GM12873 (cell line): ENCODE data around the gene PDCL2.

Experiments used
- TF ChIP-seq, protein P1 (sequence below): IDR thresholded peaks from 2 replicates; pipeline ENCODE4 v1.5.1; 2012; ENCODE audit warnings: low read depth, mild to moderate bottlenecking, moderate library complexity, low read length, control low read depth; ENCODE audit not compliant: insufficient read depth; ENCODE audit errors: missing control alignments

Gene PDCL2

GRCh38 chr4:55633903-55634302, 41.9 kb upstream of the PDCL2 start:
- TF ChIP-seq, protein P1, sequence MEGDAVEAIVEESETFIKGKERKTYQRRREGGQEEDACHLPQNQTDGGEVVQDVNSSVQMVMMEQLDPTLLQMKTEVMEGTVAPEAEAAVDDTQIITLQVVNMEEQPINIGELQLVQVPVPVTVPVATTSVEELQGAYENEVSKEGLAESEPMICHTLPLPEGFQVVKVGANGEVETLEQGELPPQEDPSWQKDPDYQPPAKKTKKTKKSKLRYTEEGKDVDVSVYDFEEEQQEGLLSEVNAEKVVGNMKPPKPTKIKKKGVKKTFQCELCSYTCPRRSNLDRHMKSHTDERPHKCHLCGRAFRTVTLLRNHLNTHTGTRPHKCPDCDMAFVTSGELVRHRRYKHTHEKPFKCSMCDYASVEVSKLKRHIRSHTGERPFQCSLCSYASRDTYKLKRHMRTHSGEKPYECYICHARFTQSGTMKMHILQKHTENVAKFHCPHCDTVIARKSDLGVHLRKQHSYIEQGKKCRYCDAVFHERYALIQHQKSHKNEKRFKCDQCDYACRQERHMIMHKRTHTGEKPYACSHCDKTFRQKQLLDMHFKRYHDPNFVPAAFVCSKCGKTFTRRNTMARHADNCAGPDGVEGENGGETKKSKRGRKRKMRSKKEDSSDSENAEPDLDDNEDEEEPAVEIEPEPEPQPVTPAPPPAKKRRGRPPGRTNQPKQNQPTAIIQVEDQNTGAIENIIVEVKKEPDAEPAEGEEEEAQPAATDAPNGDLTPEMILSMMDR: no peak

GRCh38 chr4:55625835-55626234, 33.8 kb upstream of the PDCL2 start:
- TF ChIP-seq, protein P1: no peak

DNA sequence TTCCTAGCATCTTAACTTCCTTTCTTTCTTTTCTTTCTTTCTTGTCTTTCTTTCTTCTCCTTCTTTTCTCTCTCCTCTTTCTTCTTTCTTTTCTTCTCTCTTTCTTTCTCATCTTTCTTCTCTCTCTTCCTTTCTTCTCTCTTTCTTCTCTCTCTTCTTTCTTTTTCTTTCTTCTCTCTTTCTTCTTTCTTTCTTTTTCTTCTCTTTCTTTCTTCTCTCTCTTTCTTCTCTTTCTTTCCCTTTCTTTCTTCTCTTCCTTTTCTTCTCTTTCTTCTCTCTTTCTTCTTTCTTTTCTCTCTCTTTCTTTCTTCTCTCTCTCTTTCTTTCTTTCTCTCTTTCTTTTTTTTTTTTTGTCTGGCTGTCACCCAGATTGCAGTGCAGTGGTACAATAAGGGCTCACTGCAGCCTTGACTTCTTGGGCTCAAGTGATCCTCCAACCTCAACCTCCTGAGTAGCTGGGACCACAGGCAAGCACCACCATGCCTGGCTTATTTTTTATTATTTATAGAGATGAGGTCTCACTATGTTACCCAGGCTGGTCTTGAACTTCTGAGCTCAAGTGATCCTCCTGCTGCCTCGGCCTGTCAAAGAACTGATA, 26.6 kb upstream of the PDCL2 start:
- TF ChIP-seq, protein P1: no peak

DNA sequence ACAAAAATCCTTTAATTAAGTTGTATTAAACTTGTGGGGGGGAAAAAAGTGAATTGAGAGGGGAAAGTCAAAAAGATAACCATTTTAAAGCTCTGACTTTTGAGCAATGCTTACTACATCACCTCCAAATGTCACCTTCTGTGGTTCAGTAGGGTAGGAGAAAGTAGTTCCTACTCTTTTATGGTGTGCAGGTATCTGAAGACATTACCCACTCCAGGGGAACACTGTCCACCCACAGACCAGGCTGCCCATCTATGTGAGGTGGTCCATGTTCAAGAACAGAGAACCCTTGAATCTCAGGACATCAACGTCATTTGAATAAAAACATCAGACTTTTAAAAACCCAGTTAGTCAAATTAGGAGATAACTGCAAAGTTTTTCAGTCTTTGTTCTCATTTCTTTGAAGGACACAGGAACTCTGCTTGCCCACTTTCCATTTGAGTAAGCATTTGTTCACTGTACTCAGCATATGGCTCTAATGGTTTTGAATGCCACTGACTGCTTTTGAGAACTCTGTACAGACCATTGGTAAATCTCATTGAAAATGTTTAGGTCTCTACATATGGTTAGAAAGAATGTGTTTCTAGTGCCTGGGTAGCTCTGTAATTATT, 25.6 kb upstream of the PDCL2 start:
- TF ChIP-seq, protein P1: no peak

DNA sequence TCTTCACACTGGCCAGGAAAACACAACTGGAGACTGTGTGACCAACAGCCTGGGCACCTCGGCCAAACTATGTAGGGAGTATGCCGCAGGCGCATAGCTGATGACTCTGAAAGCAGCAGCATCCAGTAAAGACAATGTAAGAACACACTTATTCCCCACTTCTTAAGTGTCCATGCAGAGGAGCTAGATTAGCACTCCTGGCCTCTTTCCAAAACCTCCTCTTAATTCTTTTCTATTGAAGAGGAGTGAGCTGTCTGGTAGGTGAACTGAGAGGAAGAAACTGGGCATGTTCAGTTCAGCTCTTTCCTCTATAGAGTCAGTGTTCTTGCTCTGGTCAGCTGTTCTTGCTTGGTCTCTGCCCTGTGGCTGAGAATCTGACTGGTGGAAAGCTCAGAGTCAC, 23.0 kb upstream of the PDCL2 start:
- TF ChIP-seq, protein P1: no peak

DNA sequence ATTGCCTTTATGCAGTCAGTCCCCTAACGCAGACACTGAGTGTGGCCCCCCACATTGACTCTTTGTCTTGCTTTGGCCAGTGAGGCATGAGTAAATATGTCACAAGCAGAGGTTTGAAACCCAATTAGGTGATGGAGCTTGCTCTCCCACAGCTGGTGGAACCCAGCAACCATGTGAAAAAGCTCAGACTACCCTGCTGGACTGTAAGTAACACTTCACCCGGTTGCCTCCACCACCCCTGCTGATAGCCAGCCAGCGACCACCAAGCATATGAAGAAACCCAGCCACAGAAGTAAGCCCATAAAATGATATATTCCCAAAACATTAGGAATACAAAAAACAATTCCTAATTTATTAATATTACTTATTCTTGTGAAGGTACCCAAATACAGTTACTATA, 21.6 kb upstream of the PDCL2 start:
- TF ChIP-seq, protein P1: no peak

DNA sequence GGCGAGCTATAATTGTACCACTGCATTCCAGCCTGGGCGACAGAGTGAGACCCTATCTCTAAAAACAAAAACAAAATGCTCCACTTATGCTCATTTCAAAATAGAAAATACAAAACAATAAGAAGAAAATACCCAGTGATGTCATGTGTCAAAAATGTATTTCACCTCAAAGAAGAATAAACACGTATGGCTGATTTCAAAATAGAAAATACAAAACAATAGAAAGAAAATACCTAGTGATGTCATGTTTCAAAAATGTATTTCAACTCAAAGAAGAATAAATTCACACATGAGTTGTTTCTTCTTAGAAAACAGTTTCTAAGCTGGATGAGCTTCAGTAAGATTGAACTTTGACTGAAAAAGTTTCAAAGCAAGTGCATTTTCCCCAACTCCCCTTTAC, 20.3 kb upstream of the PDCL2 start:
- TF ChIP-seq, protein P1: no peak
